DOHH2 (cell line): Measurements from ENCODE around the gene MACF1.

Experiments used
- H3F3A ChIP-seq: fragments of 200-600 bp; sonication (generic), shearing (Covaris generic); 2 replicates; pipeline ENCODE4 v1.6.0; 2016; ENCODE audit warnings: antibody characterized with exemption, mild to moderate bottlenecking; ENCODE audit not compliant: control insufficient read depth, insufficient read depth
- H3K27ac ChIP-seq: fragments of 200-600 bp; sonication (generic); 2 replicates; pipeline ENCODE4 v1.5.1; 2014; ENCODE audit warnings: low read depth, mild to moderate bottlenecking, low read length, moderate library complexity
- H3K27me3 ChIP-seq: fragments of 200-600 bp; sonication (generic); 2 replicates; pipeline ENCODE4 v1.6.1; 2014; ENCODE audit warnings: mild to moderate bottlenecking, low read length, mixed read lengths; ENCODE audit not compliant: control insufficient read depth
- H3K36me3 ChIP-seq: fragments of 200-600 bp; sonication (generic); 2 replicates; pipeline ENCODE4 v1.6.1; 2014; ENCODE audit warnings: mild to moderate bottlenecking, low read length, moderate library complexity, mixed read lengths; ENCODE audit not compliant: control insufficient read depth
- H3K4me1 ChIP-seq: fragments of 200-600 bp; sonication (generic); 2 replicates; pipeline ENCODE4 v1.6.1; 2014; ENCODE audit warnings: mild to moderate bottlenecking, low read length, mixed read lengths; ENCODE audit not compliant: control insufficient read depth
- H3K4me2 ChIP-seq: fragments of 200-600 bp; sonication (generic); 2 replicates; pipeline ENCODE4 v1.6.0; 2014; ENCODE audit warnings: mild to moderate bottlenecking, low read length, moderate library complexity
- H3K4me3 ChIP-seq: fragments of 200-600 bp; sonication (generic); 2 replicates; pipeline ENCODE4 v1.5.1; 2014; ENCODE audit warnings: mild to moderate bottlenecking, low read length, mixed read lengths
- H3K79me2 ChIP-seq: fragments of 200-600 bp; sonication (generic); 2 replicates; pipeline ENCODE4 v1.6.1; 2014; ENCODE audit warnings: mild to moderate bottlenecking, low read length, mixed read lengths; ENCODE audit not compliant: control insufficient read depth
- H3K9me2 ChIP-seq: fragments of 200-600 bp; sonication (generic); replicated peaks from 2 replicates; pipeline ENCODE4 v1.6.1; 2014; ENCODE audit warnings: mild to moderate bottlenecking, low read length, mixed read lengths; ENCODE audit not compliant: control insufficient read depth
- H3K9me3 ChIP-seq: fragments of 200-600 bp; sonication (generic); 2 replicates; pipeline ENCODE4 v1.6.1; 2014; ENCODE audit warnings: antibody characterized with exemption, low read length, mixed read lengths; ENCODE audit not compliant: control insufficient read depth, insufficient read depth
- H4K20me1 ChIP-seq: fragments of 200-600 bp; sonication (generic); 2 replicates; pipeline ENCODE4 v1.6.0; 2014; ENCODE audit warnings: low read depth, mild to moderate bottlenecking, antibody characterized with exemption, low read length, moderate library complexity; ENCODE audit not compliant: control insufficient read depth, insufficient read depth
- CTCF ChIP-seq: fragments of 200-600 bp; sonication (generic); IDR thresholded peaks from one replicate; pipeline ENCODE4 v1.5.1; 2014; ENCODE audit warnings: antibody characterized with exemption, mild to moderate bottlenecking, low read depth, low read length; ENCODE audit not compliant: poor library complexity, severe bottlenecking
- EZH2phosphoT487 ChIP-seq: fragments of 200-600 bp; sonication (generic); IDR thresholded peaks from 2 replicates; pipeline ENCODE4 v1.6.1; 2017; ENCODE audit warnings: borderline replicate concordance, mild to moderate bottlenecking, antibody characterized with exemption, low read length, moderate library complexity, mixed read lengths

Gene MACF1

GRCh38 chr1:39352881-39353280, 148.4 kb downstream of the MACF1 start:
- Histone ChIP-seq H3F3A (no peaks in the 10 kb centered on the region), H3K27me3 (no peaks in the 10 kb centered on the region), H3K27ac (no peak overlapping the region)

GRCh38 chr1:39354572-39354971, 150.1 kb downstream of the MACF1 start:
- Histone ChIP-seq H3K27me3 (no peaks in the 10 kb centered on the region), H3K4me3 (no peak overlapping the region), H3K4me2 (no peak overlapping the region), H3K4me1 (no peaks in the 10 kb centered on the region), H3K79me2 (no peaks in the 10 kb centered on the region), H3K9me2 (no peaks in the 10 kb centered on the region), H3K9me3 (no peaks in the 10 kb centered on the region), H3F3A (no peaks in the 10 kb centered on the region), H3K27ac (no peak overlapping the region), H4K20me1 (no peaks in the 10 kb centered on the region), H3K36me3 (peaks cover 51% of the 10 kb centered on the region)
- TF ChIP-seq CTCF, result peak; percentile 30
- TF ChIP-seq EZH2phosphoT487, result no peak

More at GRCh38 chr1:39352881-39353280, 148.4 kb downstream of the MACF1 start:
- no peak overlapping the region for H3K4me3 ChIP-seq
- H3K36me3 ChIP-seq, result peaks cover 49% of the 10 kb centered on the region
- no peaks in the 10 kb centered on the region for H3K4me1 ChIP-seq
- H3K9me2 ChIP-seq, result no peaks in the 10 kb centered on the region
- H4K20me1 ChIP-seq, result no peaks in the 10 kb centered on the region
- H3K4me2 ChIP-seq, result no peak overlapping the region
- no peaks in the 10 kb centered on the region for H3K79me2 ChIP-seq
- H3K9me3 ChIP-seq, result no peaks in the 10 kb centered on the region
- TF ChIP-seq EZH2phosphoT487 (no peak), CTCF (no peak)

- peaks cover 52% of the 10 kb centered on the region for H3K36me3 ChIP-seq
Observed at GRCh38 chr1:39358491-39358890, 154.0 kb downstream of the MACF1 start.

More at GRCh38 chr1:39358491-39358890, 154.0 kb downstream of the MACF1 start:
- no peak overlapping the region for H3K4me2 ChIP-seq
- H3K4me3 ChIP-seq, result no peak overlapping the region
- no peaks in the 10 kb centered on the region for H3K4me1 ChIP-seq
- no peak overlapping the region for H3K27ac ChIP-seq
- no peaks in the 10 kb centered on the region for H3K9me2 ChIP-seq
- H4K20me1 ChIP-seq, result no peaks in the 10 kb centered on the region
- 0 out of 2 replicates have a peak, but pooled peaks cover 3% of the 10 kb centered on the region for H3F3A ChIP-seq
- no peaks in the 10 kb centered on the region for H3K9me3 ChIP-seq
- no peaks in the 10 kb centered on the region for H3K79me2 ChIP-seq
- H3K27me3 ChIP-seq, result no peaks in the 10 kb centered on the region
- TF ChIP-seq CTCF, result no peak
- no peak for TF ChIP-seq EZH2phosphoT487
